ENCODE measurements around the gene HAUS8.

- TF ChIP-seq CTCF (conservative IDR thresholded peaks at IDR 0.05) = no peak
- TF ChIP-seq ZFX (IDR thresholded peaks at IDR 0.05) = no peak
Measured at GRCh38 chr19:17101686-17102628, 26.7 kb upstream of the HAUS8 start.
